GM12878 (cell line): ENCODE measurements around the gene RPL7L1. TPM values are rescaled to one million over a fixed set of nuclear protein-coding genes. Genes with fewer than 3 reads are reported as not detected.

Experiments used
- ATAC-seq: fragments of 200-7000 bp; cut with Tn5 transposase; 3 replicates; pipeline ENCODE4 v1.9.1; 2020; ENCODE audit warnings: mild to moderate bottlenecking, moderate library complexity
- BruUV-seq: library from RNA; stranded (reverse); fragments of 400-500 nt; replicated peaks from 2 replicates; lab custom pipeline; 2021; lab: Mats Ljungman, UMichigan
- CTCF ChIA-PET: fragments of 300-600 bp; sonication (Branson Sonifier 250); formaldehyde crosslinking; extraction: SDS; loops from one replicate; lab custom pipeline; 2021; ENCODE audit warnings: inconsistent platforms; lab: Yijun Ruan, JAX
- POLR2A ChIA-PET: fragments of 350-600 bp; formaldehyde crosslinking; extraction: SDS; loops from one replicate; lab custom pipeline; 2021; ENCODE audit warnings: inconsistent platforms; lab: Charles Lee
- RAD21 ChIA-PET: fragments of 300-600 bp; sonication (Branson Sonifier 250); formaldehyde crosslinking; loops from one replicate; lab custom pipeline; 2023; ENCODE audit warnings: antibody characterized with exemption; ENCODE audit not compliant: unreplicated experiment; lab: Charles Lee
- SMC1A ChIA-PET: fragments of 300-600 bp; sonication (Branson Sonifier 250); formaldehyde crosslinking; loops from one replicate; lab custom pipeline; 2023; ENCODE audit not compliant: unreplicated experiment, uncharacterized antibody; lab: Charles Lee
- DNase-seq: peaks from one replicate; pipeline ENCODE4 v3.0.0-alpha.2; 2011; ENCODE audit warnings: low read depth, low spot score
- FAIRE-seq: peaks from 3 replicates; lab custom pipeline; 2011; peaks lifted over from hg19 to GRCh38; lab: Jason Lieb, UNC
- H2AFZ ChIP-seq: 2 replicates; pipeline ENCODE4 v1.6.0; 2011; ENCODE audit warnings: low read depth, low read length, control low read depth; ENCODE audit not compliant: control insufficient read depth
- H3K27ac ChIP-seq: 2 replicates; pipeline ENCODE4 v1.5.1; 2011; ENCODE audit warnings: control low read depth; ENCODE audit not compliant: control insufficient read depth, insufficient read depth
- H3K27me3 ChIP-seq, 2 experiments: replicated peaks in 1 of 2; 2 replicates each; pipeline versions ENCODE4 v1.6.0 to v1.6.1; 2011; ENCODE audit warnings: low read length in 1 of 2; ENCODE audit not compliant: control insufficient read depth in 2 of 2, insufficient read depth in 2 of 2
- H3K36me3 ChIP-seq, 2 experiments: 2 replicates each; pipeline ENCODE4 v1.5.1; 2011; ENCODE audit warnings: low read length in 1 of 2; ENCODE audit not compliant: control insufficient read depth in 2 of 2, insufficient read depth in 2 of 2
- H3K4me1 ChIP-seq: 2 replicates; pipeline ENCODE4 v1.6.1; 2011; ENCODE audit warnings: mild to moderate bottlenecking, low read length, moderate library complexity, mixed read lengths; ENCODE audit not compliant: control insufficient read depth, insufficient read depth
- H3K4me2 ChIP-seq: 2 replicates; pipeline ENCODE4 v1.6.0; 2011; ENCODE audit warnings: control low read depth; ENCODE audit not compliant: control insufficient read depth, insufficient read depth
- H3K4me3 ChIP-seq: fragments of 200-600 bp; sonication (generic); 2 replicates; pipeline ENCODE4 v1.5.1; 2016
- H3K79me2 ChIP-seq: 2 replicates; pipeline ENCODE4 v1.6.0; 2011; ENCODE audit warnings: low read length; ENCODE audit not compliant: control insufficient read depth, insufficient read depth
- H3K9ac ChIP-seq: 2 replicates; pipeline ENCODE4 v1.8.0; 2011; ENCODE audit warnings: low read length, control low read depth, mixed read lengths; ENCODE audit not compliant: control insufficient read depth, insufficient read depth
- H3K9me3 ChIP-seq: replicated peaks from 3 replicates; pipeline ENCODE4 v1.5.1; 2011; ENCODE audit warnings: mild to moderate bottlenecking, low read length; ENCODE audit not compliant: control insufficient read depth, insufficient read depth
- H4K20me1 ChIP-seq: 2 replicates; pipeline ENCODE4 v1.6.0; 2011; ENCODE audit not compliant: control insufficient read depth, insufficient read depth
- BACH1 ChIP-seq: fragments of 450-650 bp; IDR thresholded peaks from 2 replicates; pipeline ENCODE4 v1.6.1; 2017; ENCODE audit warnings: mild to moderate bottlenecking, borderline replicate concordance
- CHD1 ChIP-seq: IDR thresholded peaks from 2 replicates; pipeline ENCODE4 v1.6.1; 2012; ENCODE audit warnings: low read depth, low read length, improper control_type of control experiment
- IRF4 ChIP-seq: IDR thresholded peaks from 2 replicates; pipeline ENCODE4 v1.6.1; 2011; ENCODE audit warnings: low read depth, low read length
- LARP7 ChIP-seq: fragments of 450-650 bp; IDR thresholded peaks from 2 replicates; pipeline ENCODE4 v1.6.1; 2017; ENCODE audit warnings: mild to moderate bottlenecking
- MEF2A ChIP-seq: IDR thresholded peaks from 2 replicates; pipeline ENCODE4 v1.6.1; 2011; ENCODE audit warnings: low read depth, mild to moderate bottlenecking, low read length, moderate library complexity; ENCODE audit not compliant: insufficient read depth
- NBN ChIP-seq: fragments of 450-650 bp; IDR thresholded peaks from 2 replicates; pipeline ENCODE4 v1.6.1; 2016
- NFYA ChIP-seq: IDR thresholded peaks from 2 replicates; pipeline ENCODE4 v1.6.1; 2011; ENCODE audit warnings: low read depth, mild to moderate bottlenecking, low read length, improper control_type of control experiment, borderline replicate concordance
- NR2F1 ChIP-seq: fragments of 450-650 bp; conservative IDR thresholded peaks from 2 replicates; pipeline ENCODE4 v1.6.1; 2017; ENCODE audit warnings: mild to moderate bottlenecking
- RUNX3 ChIP-seq: IDR thresholded peaks from 2 replicates; pipeline ENCODE4 v1.6.1; 2012; ENCODE audit warnings: low read length, inconsistent platforms
- SMARCA5 ChIP-seq: fragments of 450-650 bp; IDR thresholded peaks from 2 replicates; pipeline ENCODE4 v1.6.1; 2017; ENCODE audit warnings: mild to moderate bottlenecking
- TCF12 ChIP-seq: IDR thresholded peaks from 2 replicates; pipeline ENCODE4 v1.6.1; 2011; ENCODE audit warnings: low read depth, mild to moderate bottlenecking, low read length
- TCF3 ChIP-seq: IDR thresholded peaks from 2 replicates; pipeline ENCODE4 v1.6.1; 2012; ENCODE audit warnings: low read depth, mild to moderate bottlenecking, low read length, borderline replicate concordance; ENCODE audit not compliant: insufficient read depth
- ZBED1 ChIP-seq: IDR thresholded peaks from 2 replicates; pipeline ENCODE4 v1.6.1; 2016; ENCODE audit warnings: borderline replicate concordance
- WGBS: methylation state at CpG from one replicate; pipeline ENCODE4 v1.1.6; 2016; ENCODE audit warnings: low lambda C conversion rate; ENCODE audit not compliant: insufficient replicate concordance, insufficient coverage; ENCODE audit errors: missing lambda C conversion rate; 5-methylcytosine and 5-hydroxymethylcytosine counted together
- in situ Hi-C: fragments of 300-500 bp; cut with MboI; formaldehyde crosslinking; loops from 9 replicates; pipeline ENCODE4 v1.14.3; 2018; ENCODE audit warnings: mixed read lengths
- intact Hi-C: fragments of 100-400 bp; cut with micrococcal nuclease; formaldehyde crosslinking; loops from one replicate; pipeline ENCODE4 v1.14.2; 2022; ENCODE audit not compliant: unreplicated experiment
- polyA plus RNA-seq, 11 experiments: library from polyadenylated mRNA; depleted of rRNA in 4 of 11; unstranded in 6 of 11; stranded (reverse) in 5 of 11; fragments of >200 nt; fragmentation: Nextera tagmentation in 4 of 11; fragmentation: Illumina TruSeq in 1 of 11; extraction: Ambion mirVana in 4 of 11; extraction: Trizol in 1 of 11; gene quantifications; 1 replicate in 1 of 11; 2 replicates in 10 of 11; pipeline versions ENCODE4 v1.2.1 to v1.2.3, GENCODE V29; 2011 to 2016; ENCODE audit warnings: inconsistent platforms in 2 of 11, missing spikeins in 2 of 11, low read depth in 1 of 11
- total RNA-seq, 4 experiments: library from RNA; depleted of rRNA in 3 of 4; stranded (reverse); fragments of >200 nt in 3 of 4; fragmentation: Illumina TruSeq in 1 of 4; extraction: Trizol in 1 of 4; gene quantifications; 2 replicates each; pipeline versions ENCODE4 v1.2.1 to v1.2.3, GENCODE V29; 2013 to 2021
- TF ChIP-seq, protein P1 (sequence below): IDR thresholded peaks from 2 replicates; pipeline ENCODE4 v1.6.1; 2012; ENCODE audit warnings: mild to moderate bottlenecking, low read depth, low read length

The RPL7L1 gene
- total and polyA plus RNA-seq, 10 of the 15 experiments (the other 5 are each of a cell fraction or from before 2014, with no cell fraction given) = 54.1 to 154 (median 104) TPM

- Histone ChIP-seq H3K4me1 (peaks cover 6% of the 10 kb centered on the region), H3K4me2 (no peak overlapping the region), H3K27ac (no peak overlapping the region), H3K36me3 (no peaks in the 10 kb centered on the region), H3K79me2 (no peaks in the 10 kb centered on the region), H3K9ac (no peak overlapping the region), H3K4me3 (no peak overlapping the region), H3K27me3 (no peaks in the 10 kb centered on the region), H4K20me1 (no peaks in the 10 kb centered on the region), H2AFZ (no peak overlapping the region), H3K9me3 (no peaks in the 10 kb centered on the region)
- POLR2A ChIA-PET = interaction anchor here (0.5 to 2.4 kb wide), 4 partner anchors 15 to 310 kb away, joined by 3 to 7 read pairs (median 4); partner anchors contain the start of gene CNPY3
- intact Hi-C loops = no loop called here
- FAIRE-seq (no peak), ATAC-seq (no peak), DNase-seq (no peak)
- RAD21 ChIA-PET = no interaction called here
- WGBS = 58% methylated on average over 4 of the region's 4 CpGs
- in situ Hi-C loops = no loop called here
- SMC1A ChIA-PET = interaction anchor here (1.0 to 1.1 kb wide), 2 partner anchors 8 to 14 kb away, joined by 3 read pairs; partner anchors contain the start of gene CNPY3
- TF ChIP-seq SMARCA5 (no peak), MEF2A (no peak), NBN (no peak), LARP7 (no peak)
- BruUV-seq = no TSS peak
- CTCF ChIA-PET = interaction anchor here (0.9 to 2.8 kb wide), 6 partner anchors 9 to 232 kb away, joined by 3 to 15 read pairs (median 4); no protein-coding TSS in a partner anchor
Measured at GRCh38 chr6:42914546-42914945, 35.1 kb downstream of the RPL7L1 start.

GRCh38 chr6:42915732-42916131, 36.3 kb downstream of the RPL7L1 start, which contains the start of gene PTCRA:
PTCRA (plus strand) TSS chr6:42916053; CDS start chr6:42916070, 17 bp downstream.
- TF ChIP-seq NFYA = no peak
- TF ChIP-seq TCF3 = peak; percentile 89
- TF ChIP-seq, protein P1, sequence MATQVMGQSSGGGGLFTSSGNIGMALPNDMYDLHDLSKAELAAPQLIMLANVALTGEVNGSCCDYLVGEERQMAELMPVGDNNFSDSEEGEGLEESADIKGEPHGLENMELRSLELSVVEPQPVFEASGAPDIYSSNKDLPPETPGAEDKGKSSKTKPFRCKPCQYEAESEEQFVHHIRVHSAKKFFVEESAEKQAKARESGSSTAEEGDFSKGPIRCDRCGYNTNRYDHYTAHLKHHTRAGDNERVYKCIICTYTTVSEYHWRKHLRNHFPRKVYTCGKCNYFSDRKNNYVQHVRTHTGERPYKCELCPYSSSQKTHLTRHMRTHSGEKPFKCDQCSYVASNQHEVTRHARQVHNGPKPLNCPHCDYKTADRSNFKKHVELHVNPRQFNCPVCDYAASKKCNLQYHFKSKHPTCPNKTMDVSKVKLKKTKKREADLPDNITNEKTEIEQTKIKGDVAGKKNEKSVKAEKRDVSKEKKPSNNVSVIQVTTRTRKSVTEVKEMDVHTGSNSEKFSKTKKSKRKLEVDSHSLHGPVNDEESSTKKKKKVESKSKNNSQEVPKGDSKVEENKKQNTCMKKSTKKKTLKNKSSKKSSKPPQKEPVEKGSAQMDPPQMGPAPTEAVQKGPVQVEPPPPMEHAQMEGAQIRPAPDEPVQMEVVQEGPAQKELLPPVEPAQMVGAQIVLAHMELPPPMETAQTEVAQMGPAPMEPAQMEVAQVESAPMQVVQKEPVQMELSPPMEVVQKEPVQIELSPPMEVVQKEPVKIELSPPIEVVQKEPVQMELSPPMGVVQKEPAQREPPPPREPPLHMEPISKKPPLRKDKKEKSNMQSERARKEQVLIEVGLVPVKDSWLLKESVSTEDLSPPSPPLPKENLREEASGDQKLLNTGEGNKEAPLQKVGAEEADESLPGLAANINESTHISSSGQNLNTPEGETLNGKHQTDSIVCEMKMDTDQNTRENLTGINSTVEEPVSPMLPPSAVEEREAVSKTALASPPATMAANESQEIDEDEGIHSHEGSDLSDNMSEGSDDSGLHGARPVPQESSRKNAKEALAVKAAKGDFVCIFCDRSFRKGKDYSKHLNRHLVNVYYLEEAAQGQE = no peak
- TF ChIP-seq IRF4 = no peak
- no peak for TF ChIP-seq ZBED1
- peak; percentile 92 for TF ChIP-seq TCF12
- TF ChIP-seq CHD1 = no peak
- TF ChIP-seq NR2F1 = no peak
- TF ChIP-seq RUNX3 = peak; percentile 79
- no peak for TF ChIP-seq BACH1
- TF ChIP-seq, all 136 proteins: peak for 3
- no peak within 1 kb of the TSS for H3K4me3 ChIP-seq

More at GRCh38 chr6:42915732-42916131, 36.3 kb downstream of the RPL7L1 start, which contains the start of gene PTCRA:
- H3K27me3 ChIP-seq = no peaks in the 10 kb centered on the region
- H3K27ac ChIP-seq = no peak within 1 kb of the TSS
- H3K9me3 ChIP-seq = no peaks in the 10 kb centered on the region
- no peak for DNase-seq
- 0 out of 2 replicates have a peak within 1 kb of the TSS, but pooled peaks have one; percentile 27 for H3K9ac ChIP-seq
- H2AFZ ChIP-seq = peak within 1 kb of the TSS; percentile 72
- H3K36me3 ChIP-seq = no peaks in the 10 kb centered on the region
- peak; percentile 55 for ATAC-seq
- ChIA-PET CTCF (interaction anchor here (1.5 to 2.8 kb wide), 2 partner anchors 13 to 14 kb away, joined by 5 to 15 read pairs; partner anchors contain the start of gene CNPY3), RAD21 (no interaction called here), SMC1A (no interaction called here), POLR2A (interaction anchor here (0.5 to 2.4 kb wide), 4 partner anchors 13 to 220 kb away, joined by 3 to 7 read pairs (median 3); partner anchors contain the start of genes CNPY3 and PPP2R5D)
- peaks cover 6% of the 10 kb centered on the region for H3K4me1 ChIP-seq
- no peak for FAIRE-seq
- in situ Hi-C loops (no loop called here), intact Hi-C loops (no loop called here)
- no TSS peak for BruUV-seq
- 0 out of 2 replicates have a peak within 1 kb of the TSS, but pooled peaks have one; percentile 7 for H3K4me2 ChIP-seq
- WGBS = 29% methylated on average over 10 of the region's 10 CpGs
- no peaks in the 10 kb centered on the region for H4K20me1 ChIP-seq
- H3K79me2 ChIP-seq = no peaks in the 10 kb centered on the region
